Suprapubic skin (tissue), 4 donors: ENCODE measurements around the gene APOBEC3F. TPM values are rescaled to one million over a fixed set of nuclear protein-coding genes. Genes with fewer than 3 reads are reported as not detected.
"Not testable (repeated sequence)": the region's sequence is repeated elsewhere in the genome, so short reads cannot be mapped to it uniquely, and the experiment has no call there.

Experiments used
- DNase-seq, 2 donors: peaks; one replicate each; pipeline ENCODE4 v3.0.0-alpha.2; 2019; ENCODE audit warnings: low spot score in 2 of 2
- H3K27ac ChIP-seq: fragments of 200-600 bp; sonication (generic); one replicate; pipeline ENCODE4 v1.5.1; 2019
- H3K27me3 ChIP-seq: fragments of 200-600 bp; sonication (generic); one replicate; pipeline ENCODE4 v1.5.1; 2019
- H3K36me3 ChIP-seq: fragments of 200-600 bp; sonication (generic); one replicate; pipeline ENCODE4 v1.5.1; 2019
- H3K4me1 ChIP-seq: fragments of 200-600 bp; sonication (generic); one replicate; pipeline ENCODE4 v1.5.1; 2019
- H3K4me3 ChIP-seq: fragments of 200-600 bp; sonication (generic); one replicate; pipeline ENCODE4 v1.5.1; 2019; ENCODE audit warnings: mild to moderate bottlenecking
- H3K9me3 ChIP-seq: fragments of 200-600 bp; sonication (generic); one replicate; pipeline ENCODE4 v1.5.1; 2019
- EP300 ChIP-seq: sonication (generic); formaldehyde crosslinking; IDR thresholded peaks from one replicate; pipeline ENCODE4 v1.6.1; 2017; ENCODE audit warnings: antibody characterized with exemption
- POLR2A ChIP-seq, 2 donors: fragments of 450-650 bp; IDR thresholded peaks; one replicate each; pipeline ENCODE4 v1.6.1; 2017; ENCODE audit warnings: antibody characterized with exemption in 2 of 2, mild to moderate bottlenecking in 2 of 2, moderate library complexity in 2 of 2
- POLR2AphosphoS5 ChIP-seq, 3 donors: sonication (generic); formaldehyde crosslinking; IDR thresholded peaks; one replicate each; pipeline ENCODE4 v1.6.1; 2017; ENCODE audit warnings: antibody characterized with exemption in 3 of 3
- WGBS: methylation state at CpG from one replicate; pipeline ENCODE4 v1.1.5; 2018; 5-methylcytosine and 5-hydroxymethylcytosine counted together
- total RNA-seq, 4 donors: library from RNA; depleted of rRNA; stranded (reverse); fragments of >200 nt; gene quantifications; one replicate each; pipeline ENCODE4 v1.1.0, GENCODE V29; 2016
- TF ChIP-seq, protein P1 (sequence below), 2 donors: fragments of 200-600 bp in 1 of 2; fragments of 450-650 bp in 1 of 2; sonication (generic) in 1 of 2; IDR thresholded peaks; one replicate each; pipeline ENCODE4 v1.5.1; 2016 to 2019; ENCODE audit warnings: antibody characterized with exemption in 2 of 2, mild to moderate bottlenecking in 1 of 2, moderate library complexity in 1 of 2

APOBEC3F gene
- total RNA-seq, 4 donors from 2014 or later, result 0.57 to 2.0 (median 1.4) TPM; not detected in 1

DNA sequence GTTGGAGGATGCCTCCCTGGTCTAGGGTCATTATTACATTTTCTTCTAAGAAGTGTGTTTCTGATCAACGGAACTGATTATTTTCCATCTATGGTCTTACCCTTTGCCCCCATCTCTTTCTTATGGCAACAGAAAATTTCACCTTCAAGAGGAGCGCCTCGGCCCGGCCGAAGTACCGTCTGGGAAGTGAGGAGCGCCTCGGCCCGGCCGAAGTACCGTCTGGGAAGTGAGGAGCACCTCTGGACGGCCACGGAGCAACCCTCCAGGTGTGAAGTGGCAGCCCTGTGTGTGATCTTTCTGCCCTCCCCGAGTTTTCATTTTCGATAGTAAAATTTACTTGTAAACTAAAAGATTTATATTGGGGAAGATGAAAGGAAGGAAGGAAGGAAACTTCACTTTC lies 29.7 kb upstream of the APOBEC3F start:
- H3K4me3 ChIP-seq, result no peak overlapping the region
- 84% methylated on average over 15 of the region's 15 CpGs for WGBS
- no peaks in the 10 kb centered on the region for H3K9me3 ChIP-seq
- TF ChIP-seq POLR2AphosphoS5 (IDR thresholded peaks at IDR 0.05) (no peak), EP300 (no peak), POLR2A (IDR thresholded peaks at IDR 0.05) (no peak)
- TF ChIP-seq, protein P1, sequence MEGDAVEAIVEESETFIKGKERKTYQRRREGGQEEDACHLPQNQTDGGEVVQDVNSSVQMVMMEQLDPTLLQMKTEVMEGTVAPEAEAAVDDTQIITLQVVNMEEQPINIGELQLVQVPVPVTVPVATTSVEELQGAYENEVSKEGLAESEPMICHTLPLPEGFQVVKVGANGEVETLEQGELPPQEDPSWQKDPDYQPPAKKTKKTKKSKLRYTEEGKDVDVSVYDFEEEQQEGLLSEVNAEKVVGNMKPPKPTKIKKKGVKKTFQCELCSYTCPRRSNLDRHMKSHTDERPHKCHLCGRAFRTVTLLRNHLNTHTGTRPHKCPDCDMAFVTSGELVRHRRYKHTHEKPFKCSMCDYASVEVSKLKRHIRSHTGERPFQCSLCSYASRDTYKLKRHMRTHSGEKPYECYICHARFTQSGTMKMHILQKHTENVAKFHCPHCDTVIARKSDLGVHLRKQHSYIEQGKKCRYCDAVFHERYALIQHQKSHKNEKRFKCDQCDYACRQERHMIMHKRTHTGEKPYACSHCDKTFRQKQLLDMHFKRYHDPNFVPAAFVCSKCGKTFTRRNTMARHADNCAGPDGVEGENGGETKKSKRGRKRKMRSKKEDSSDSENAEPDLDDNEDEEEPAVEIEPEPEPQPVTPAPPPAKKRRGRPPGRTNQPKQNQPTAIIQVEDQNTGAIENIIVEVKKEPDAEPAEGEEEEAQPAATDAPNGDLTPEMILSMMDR (IDR thresholded peaks at IDR 0.05), result no peak
- no peak for DNase-seq
- H3K4me1 ChIP-seq, result peaks cover 20% of the 10 kb centered on the region
- H3K27me3 ChIP-seq, result no peaks in the 10 kb centered on the region
- no peak overlapping the region for H3K27ac ChIP-seq
- no peaks in the 10 kb centered on the region for H3K36me3 ChIP-seq

DNA sequence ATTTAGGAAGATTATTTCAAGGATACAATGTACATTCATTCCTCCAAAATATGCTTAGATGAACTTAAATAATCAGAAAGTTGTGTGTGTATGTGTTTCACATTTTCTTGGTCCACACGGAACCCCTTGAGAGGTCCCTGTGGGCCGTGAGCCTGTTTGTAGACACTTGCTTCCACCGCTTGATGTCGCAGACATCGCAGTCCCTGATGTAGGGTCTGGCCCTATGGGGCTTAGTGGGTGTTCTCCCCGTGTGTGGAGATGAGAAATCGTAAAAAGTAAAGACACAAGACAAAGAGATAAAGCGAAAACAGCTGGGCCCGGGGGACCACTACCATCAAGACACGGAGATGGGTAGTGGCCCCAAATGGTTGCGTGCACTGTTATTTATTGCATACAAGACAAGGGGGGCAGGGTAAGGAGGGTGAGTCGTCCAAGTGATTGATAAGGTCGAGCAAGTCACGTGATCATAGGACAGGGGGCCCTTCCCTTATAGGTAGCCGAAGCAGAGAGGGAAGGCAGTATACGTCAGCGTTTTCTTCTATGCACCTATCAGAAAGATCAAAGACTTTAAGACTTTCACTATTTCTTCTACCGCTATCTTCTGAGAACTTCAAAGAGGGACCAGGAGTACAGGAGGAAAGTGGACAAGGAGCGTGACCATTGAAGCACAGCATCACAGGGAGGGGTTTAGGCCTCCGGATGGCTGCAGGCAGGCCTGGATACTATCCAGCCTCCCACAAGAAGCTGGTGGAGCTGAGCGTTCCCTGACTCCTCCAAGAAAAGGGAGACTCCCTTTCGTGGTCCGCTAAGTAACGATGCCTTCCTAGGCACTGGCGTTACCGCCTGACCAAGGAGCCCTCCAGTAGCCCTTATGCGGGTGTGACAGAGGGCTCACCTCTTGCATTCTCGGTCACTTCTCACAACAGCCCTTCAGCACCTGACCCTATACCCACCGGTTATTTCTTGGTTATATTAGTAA lies 27.8 kb upstream of the APOBEC3F start:
- Histone ChIP-seq H3K27ac (no peak overlapping the region), H3K4me1 (peaks cover 20% of the 10 kb centered on the region), H3K36me3 (no peaks in the 10 kb centered on the region), H3K27me3 (no peaks in the 10 kb centered on the region), H3K9me3 (no peaks in the 10 kb centered on the region), H3K4me3 (no peak overlapping the region)
- 83% methylated on average over 29 of the region's 29 CpGs for WGBS
- TF ChIP-seq POLR2A (IDR thresholded peaks at IDR 0.05), result no peak
- no peak for TF ChIP-seq POLR2AphosphoS5 (IDR thresholded peaks at IDR 0.05)
- TF ChIP-seq, protein P1 (IDR thresholded peaks at IDR 0.05), result no peak
- TF ChIP-seq EP300, result no peak
- no peak for DNase-seq

DNA sequence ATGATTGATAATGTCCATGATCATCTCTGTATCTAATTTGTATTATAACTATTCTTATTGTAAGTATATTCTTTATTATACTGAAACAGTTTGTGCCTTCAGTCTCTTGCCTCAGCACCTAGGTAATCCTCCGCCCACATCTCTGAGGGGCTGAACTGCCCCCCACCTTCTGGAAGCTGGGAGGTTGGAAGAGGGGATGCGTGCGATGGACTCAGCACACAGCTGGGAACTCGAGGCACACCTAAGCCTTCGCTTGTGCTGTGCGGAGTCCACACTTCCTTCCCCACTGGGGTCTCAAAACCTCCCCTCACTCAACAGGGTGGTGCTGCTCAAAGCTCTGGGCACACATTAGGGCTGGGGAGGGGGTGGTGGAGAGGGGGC lies 27.1 kb upstream of the APOBEC3F start:
- H3K9me3 ChIP-seq, DNase-seq, H3K36me3 ChIP-seq, H3K27me3 ChIP-seq: not testable (repeated sequence)
- Histone ChIP-seq H3K4me3 (peak overlapping the region; percentile 57), H3K27ac (peak overlapping the region; percentile 83), H3K4me1 (peaks cover 20% of the 10 kb centered on the region)
- WGBS, result 78% methylated on average over 6 of the region's 6 CpGs

DNA sequence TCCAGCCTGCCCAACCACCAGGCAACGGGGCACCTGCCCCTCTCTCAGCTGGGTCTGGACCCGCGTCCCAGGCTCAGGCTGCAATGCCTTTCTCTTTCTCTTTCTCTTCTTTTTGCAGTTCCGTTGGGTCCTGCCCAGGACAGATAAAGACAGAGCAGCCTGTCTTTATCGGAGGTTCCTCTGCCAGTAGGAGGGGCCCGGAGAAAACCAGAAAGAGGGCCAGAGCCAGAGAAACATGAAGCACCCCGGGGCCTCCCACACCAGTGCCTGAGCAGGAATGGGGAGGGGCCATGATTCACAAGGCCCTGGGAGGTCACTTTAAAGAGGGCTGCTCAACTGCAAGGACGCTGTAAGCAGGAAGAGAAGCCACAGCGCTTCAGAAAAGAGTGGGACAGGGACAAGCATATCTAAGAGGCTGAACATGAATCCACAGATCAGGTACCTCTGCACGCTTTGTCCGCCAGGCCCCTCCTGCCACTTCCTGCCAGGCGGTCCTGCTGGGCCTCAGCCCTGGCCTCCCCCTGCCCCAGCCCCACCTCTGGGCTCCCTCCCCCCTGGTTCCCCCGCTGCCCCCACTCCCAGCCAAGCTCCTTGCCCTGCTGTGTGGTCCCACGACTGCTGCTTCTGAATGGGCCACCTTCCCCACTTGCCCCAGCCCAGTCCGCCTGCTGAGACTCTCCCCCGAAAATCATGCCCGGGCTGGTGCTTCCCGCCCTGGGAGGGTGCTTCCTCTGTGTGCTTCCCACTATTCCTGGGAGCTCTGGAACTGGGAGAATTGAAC lies 26.5 kb upstream of the APOBEC3F start, which contains the start of gene APOBEC3C:
TSS of gene APOBEC3C (plus strand) at position 316 of the 781 bp plus-strand sequence. CDS start at position 422, 106 bp downstream.
- peak within 1 kb of the TSS; percentile 83 for H3K27ac ChIP-seq
- no peaks in the 10 kb centered on the region for H3K27me3 ChIP-seq
- TF ChIP-seq EP300 (no peak), POLR2A (IDR thresholded peaks at IDR 0.05) (no peak), POLR2AphosphoS5 (IDR thresholded peaks at IDR 0.05) (no peak)
- 13% methylated on average over 16 of the region's 18 CpGs for WGBS
- H3K36me3 ChIP-seq, result peaks cover 4% of the 10 kb centered on the region
- peak within 1 kb of the TSS; percentile 57 for H3K4me3 ChIP-seq
- peak; percentile 79 to 85 for DNase-seq
- H3K4me1 ChIP-seq, result peaks cover 20% of the 10 kb centered on the region
- H3K9me3 ChIP-seq, result no peaks in the 10 kb centered on the region

DNA sequence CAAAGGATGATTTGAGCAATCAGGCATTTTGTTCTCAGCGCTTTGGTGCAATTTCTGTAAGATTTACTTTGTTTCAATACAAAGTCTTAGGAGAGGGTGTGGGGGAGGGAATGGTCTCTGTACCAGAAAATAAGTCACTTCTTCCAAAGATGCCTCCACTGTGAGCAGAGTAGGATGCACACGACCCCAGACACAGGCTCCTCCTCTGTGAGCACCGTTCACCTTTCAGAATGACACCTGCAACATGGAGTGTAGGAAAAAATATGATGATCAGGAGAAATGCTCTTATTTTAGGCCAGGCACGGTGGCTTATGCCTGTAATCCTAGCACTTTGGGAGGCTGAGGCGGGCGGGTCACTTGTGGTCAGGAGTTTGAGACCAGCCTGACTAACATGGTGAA lies 25.9 kb upstream of the APOBEC3F start:
- not testable (repeated sequence) for H3K27me3 ChIP-seq

DNA sequence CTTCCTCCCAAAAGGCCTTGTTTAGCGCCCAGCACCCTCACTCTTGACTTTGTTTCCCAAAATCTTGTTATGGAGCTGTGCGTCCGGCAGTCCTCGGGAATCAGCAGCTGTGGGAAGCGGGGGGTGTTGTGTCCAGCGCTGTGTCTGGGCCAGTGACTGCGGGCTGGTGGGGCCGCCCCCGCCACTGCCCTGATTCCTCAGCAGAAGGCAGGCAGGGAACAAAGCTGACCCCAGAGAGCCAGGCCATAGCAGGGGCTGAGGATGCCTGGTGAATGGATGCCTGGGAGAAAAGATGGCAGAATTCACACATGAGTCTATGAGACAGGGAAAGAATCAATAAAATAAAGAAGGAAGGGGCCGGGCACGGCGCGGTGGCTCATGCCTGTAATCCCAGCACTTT lies 24.1 kb upstream of the APOBEC3F start:
- Histone ChIP-seq H3K36me3 (peaks cover 4% of the 10 kb centered on the region), H3K27ac (no peak overlapping the region), H3K9me3 (no peaks in the 10 kb centered on the region), H3K27me3 (no peaks in the 10 kb centered on the region), H3K4me3 (no peak overlapping the region), H3K4me1 (peaks cover 31% of the 10 kb centered on the region)
- DNase-seq, result no peak
- no peak for TF ChIP-seq POLR2A (IDR thresholded peaks at IDR 0.05)
- no peak for TF ChIP-seq EP300
- WGBS, result over 99% methylated on average over 13 of the region's 13 CpGs

More for the DNA sequence above, 25.9 kb upstream of the APOBEC3F start:
- H3K9me3 ChIP-seq, DNase-seq, H3K36me3 ChIP-seq: not testable (repeated sequence)
- Histone ChIP-seq H3K27ac (peak overlapping the region; percentile 83), H3K4me3 (peak overlapping the region; percentile 57), H3K4me1 (peaks cover 20% of the 10 kb centered on the region)
- 32% methylated on average over 6 of the region's 6 CpGs for WGBS
